DMS79 (cell line): ENCODE results near the gene SASH3.

Source experiments
- DNase-seq: peaks from one replicate; lab custom pipeline; 2025; lab: John Stamatoyannopoulos, UW

The SASH3 gene

DNA sequence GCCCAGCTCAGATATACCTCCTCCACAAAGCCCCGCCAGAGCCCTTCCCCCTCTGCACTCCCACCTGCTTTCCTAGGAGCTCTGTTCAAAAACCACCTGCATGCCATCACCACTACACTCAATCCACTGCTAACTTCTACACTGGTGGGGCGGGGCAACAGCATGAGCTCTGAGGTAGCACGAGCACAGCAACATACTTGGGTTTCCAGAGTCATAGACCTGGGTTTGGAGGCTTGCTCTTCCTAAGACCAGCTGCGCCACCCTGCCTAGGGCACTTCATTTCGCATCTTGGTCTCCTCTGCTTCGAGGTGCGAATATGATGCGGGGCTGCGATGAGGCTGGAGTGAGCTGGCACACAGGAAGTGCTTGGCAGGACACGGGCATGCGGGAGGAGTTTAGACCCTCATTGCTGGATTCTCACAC, 3.6 kb downstream of the SASH3 start:
- no peak for DNase-seq

DNA sequence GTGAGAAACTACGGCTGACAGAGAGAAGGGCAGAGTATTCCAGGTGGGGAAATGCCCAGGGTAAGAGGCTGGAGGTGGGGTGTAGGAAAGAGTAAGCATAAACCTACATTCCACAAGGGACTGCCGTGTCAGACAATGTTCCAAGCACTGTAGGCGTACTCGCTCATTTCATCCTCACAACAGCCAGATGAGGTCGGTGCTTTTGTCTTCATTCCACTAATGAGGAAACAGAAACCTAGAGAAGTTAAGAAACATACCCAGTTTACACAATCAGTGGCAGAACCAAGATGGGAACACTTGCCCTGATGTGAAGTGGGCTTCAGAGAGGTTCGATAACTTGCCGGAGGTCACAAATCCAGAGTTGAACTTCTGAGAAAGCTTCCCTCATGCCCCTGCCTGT, 4.6 kb downstream of the SASH3 start:
- no peak for DNase-seq

DNA sequence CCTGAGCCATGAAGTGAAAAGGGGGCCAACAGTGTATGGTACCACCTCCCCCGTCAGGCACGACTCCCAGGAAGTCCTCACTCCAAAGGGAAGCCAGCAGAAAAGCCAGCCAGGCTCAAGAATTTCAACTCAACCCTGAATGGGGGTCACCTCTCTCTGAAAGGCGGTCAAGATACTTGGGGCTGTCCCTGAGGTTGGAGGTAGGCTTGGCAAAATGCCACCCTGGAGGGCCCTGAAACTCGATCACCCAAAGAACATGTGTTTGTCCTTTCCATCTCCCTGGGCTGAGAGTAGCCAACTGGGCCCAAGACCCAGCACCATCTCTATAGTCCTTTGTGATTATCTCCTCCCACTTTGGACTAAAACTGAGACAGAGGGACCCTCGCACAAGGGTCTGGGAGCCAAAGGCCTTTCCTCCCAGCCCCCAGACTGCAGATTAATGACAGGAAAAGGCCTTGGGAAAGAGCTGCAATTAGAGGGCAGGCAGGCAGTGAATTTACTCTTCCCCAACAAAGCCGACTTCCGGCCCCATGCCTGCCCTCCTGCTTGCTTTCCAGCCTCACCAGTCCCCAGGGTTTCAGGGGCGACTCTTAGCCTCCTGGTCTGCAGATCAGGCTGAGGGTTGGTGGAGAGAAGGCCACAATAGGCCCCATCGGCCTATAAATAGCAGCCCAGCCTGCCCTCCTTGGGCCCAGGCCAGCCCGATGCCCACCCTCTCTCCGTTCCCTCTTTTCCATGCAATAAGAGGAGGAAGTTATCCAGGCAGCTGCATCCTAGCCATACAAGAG, 5.6 kb downstream of the SASH3 start:
- no peak for DNase-seq

DNA sequence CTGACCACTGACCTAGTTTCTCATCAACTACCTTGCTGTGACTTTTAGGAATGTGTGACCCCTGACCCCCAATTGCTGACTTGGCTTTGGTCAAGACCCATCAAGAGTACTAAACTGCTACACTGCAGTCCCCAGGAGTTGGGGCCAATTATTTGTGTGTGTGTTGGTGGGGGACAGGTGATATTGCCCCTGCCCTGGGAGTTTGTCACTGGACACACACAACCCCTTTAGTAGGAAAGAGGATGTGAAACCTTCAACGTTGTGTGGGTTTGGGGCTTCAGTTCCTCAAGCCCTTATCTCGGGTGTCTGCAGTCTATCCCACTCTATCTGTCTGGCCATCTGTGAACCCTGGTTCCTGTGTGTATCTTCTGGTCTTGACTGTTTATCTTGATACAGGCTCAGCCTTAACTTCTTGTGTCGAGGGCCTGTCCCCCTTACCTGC, 6.5 kb downstream of the SASH3 start:
- DNase-seq = no peak

- DNase-seq = no peak
Observed at GRCh38 chrX:129787336-129788055, 7.7 kb downstream of the SASH3 start.

GRCh38 chrX:129788527-129788926, 8.8 kb downstream of the SASH3 start:
- DNase-seq = no peak

- no peak for DNase-seq
Observed at GRCh38 chrX:129790146-129790545, 10.4 kb downstream of the SASH3 start.

- no peak for DNase-seq
Observed at GRCh38 chrX:129790808-129791207, 11.1 kb downstream of the SASH3 start.

GRCh38 chrX:129791336-129791735, 11.6 kb downstream of the SASH3 start:
- no peak for DNase-seq

- DNase-seq = peak; percentile 24
Observed at GRCh38 chrX:129791961-129792570, 12.3 kb downstream of the SASH3 start.

- no peak for DNase-seq
Observed at GRCh38 chrX:129792586-129793291, 13.0 kb downstream of the SASH3 start.

GRCh38 chrX:129793604-129794191, 13.9 kb downstream of the SASH3 start:
- peak; percentile 73 for DNase-seq

- no peak for DNase-seq
Observed at GRCh38 chrX:129795584-129795983, 15.8 kb downstream of the SASH3 start.

DNA sequence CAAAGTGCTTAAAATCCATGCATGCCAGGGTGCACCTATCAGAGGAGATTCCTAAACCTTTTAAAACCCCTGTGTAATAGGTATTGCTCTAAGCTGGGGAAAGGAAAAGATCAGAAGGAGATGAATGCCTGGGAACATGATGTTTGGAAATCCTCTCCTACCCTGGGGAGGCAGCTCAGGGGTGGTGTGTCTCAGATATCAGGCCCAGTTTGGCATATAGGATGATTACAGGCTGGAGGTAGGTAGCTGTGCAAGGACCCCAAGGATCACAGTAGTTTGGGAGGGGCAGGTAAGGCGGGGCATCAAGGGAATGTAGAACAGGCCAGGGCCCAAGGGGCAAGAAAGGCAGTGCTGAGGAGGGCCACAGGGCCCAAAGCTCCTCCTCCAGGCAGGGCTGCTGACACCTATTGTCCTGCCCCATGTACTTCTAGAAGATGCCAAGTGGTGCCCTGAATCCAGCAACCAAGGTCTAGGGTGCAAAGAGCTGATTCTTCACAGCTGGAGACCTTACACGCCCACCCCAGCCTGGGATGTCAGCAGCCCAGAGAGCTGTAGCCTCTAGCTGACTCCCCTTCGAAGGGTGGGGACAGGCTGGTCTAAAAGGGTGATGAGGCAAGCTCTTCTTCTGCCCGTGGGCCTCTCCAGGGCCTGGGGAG, 17.6 kb downstream of the SASH3 start:
- no peak for DNase-seq

- no peak for DNase-seq
Observed at GRCh38 chrX:129798456-129798855, 18.7 kb downstream of the SASH3 start.

- DNase-seq = no peak
Observed at GRCh38 chrX:129798888-129799287, 19.1 kb downstream of the SASH3 start.

GRCh38 chrX:129800186-129800585, 20.4 kb downstream of the SASH3 start:
- DNase-seq = no peak

DNA sequence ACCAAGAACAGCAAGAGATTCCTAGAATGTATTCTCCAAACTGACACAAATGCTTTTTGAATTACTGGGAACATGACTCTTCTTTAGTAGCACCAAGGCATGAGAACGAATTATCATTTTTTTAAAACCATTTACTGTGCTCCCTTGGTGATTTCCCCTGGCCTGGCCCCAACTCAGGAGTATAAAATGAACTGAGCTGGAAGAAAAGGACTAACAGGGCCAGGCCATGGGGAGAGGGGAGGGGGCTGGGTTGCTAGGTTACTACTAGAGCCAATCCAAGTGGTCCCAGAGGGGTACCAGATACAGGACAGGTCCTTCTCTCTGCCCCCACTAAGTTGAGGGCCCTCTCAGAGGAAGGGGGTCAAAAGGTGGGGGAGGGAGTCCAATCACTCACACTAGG, 23.1 kb downstream of the SASH3 start:
- no peak for DNase-seq

DNA sequence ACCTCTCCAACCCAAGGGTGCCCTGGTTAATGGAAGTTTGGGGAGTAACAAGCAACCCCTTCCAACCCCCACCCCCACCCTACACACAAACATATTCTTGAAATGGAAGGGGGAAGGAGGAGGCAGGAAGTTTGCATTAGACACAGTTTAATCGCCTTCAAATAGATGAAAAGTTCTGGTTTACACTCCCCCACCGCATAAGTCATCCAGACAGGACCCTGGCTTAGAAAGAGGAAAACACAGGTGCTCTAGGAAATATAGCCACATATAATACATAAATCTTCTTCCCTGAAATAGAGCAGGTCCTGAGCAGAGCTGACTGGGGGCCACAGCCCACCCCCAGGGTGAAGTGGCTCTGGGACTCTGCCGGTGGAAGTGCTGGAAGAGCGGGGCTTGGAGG, 25.1 kb downstream of the SASH3 start:
- DNase-seq = no peak

DNA sequence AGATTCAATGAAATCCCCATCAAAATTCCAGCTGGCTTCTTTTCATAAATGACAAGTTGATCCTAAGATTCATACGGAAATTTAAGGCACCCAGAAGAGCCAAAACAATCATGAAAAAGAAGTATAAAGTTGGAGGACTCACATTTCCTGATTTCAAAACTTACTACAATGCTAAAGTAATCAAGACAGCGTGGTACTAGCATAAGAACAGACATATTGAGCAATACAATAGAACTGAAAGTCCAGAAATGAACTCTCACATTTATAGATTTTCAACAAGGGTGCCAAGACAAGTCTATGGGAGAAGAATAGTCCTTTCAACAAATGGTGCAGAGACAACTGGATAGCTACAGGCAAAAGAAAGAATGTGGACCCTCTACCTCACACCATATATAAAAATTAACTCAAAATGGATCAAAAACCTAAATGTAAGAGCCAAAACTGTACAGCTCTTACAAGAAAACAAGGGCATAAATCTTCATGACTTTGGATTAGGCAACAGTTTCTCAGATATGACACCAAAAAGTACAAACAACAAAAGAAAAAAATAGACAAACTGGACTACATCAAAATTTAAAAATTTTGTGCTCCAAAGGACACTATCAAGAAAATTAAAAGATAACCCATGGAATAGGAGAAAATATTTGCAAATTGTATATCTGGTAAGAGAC, 28.5 kb downstream of the SASH3 start:
- no peak for DNase-seq
